HG03378 (cell line): ENCODE measurements around the gene TSPAN7.

Experiments
- ATAC-seq: cut with Tn5 transposase; IDR thresholded peaks from one replicate; pipeline ENCODE4 v1.9.1; 2021; ENCODE audit warnings: mild to moderate bottlenecking, moderate library complexity; ENCODE audit not compliant: unreplicated experiment

Gene TSPAN7

GRCh38 chrX:38561126-38561868, at the start of gene TSPAN7:
TSPAN7 (plus strand) TSS chrX:38561542; CDS start chrX:38561547, 5 bp downstream.
- peak; percentile 60 for ATAC-seq

GRCh38 chrX:38513112-38513742, 48.1 kb upstream of the TSPAN7 start:
- no peak for ATAC-seq

- ATAC-seq: no peak
Observed at GRCh38 chrX:38514016-38514854, 47.1 kb upstream of the TSPAN7 start.

GRCh38 chrX:38515291-38515690, 46.1 kb upstream of the TSPAN7 start:
- no peak for ATAC-seq

- no peak for ATAC-seq
Observed at GRCh38 chrX:38516196-38516774, 45.1 kb upstream of the TSPAN7 start.

GRCh38 chrX:38519651-38520050, 41.7 kb upstream of the TSPAN7 start:
- no peak for ATAC-seq

- no peak for ATAC-seq
Observed at GRCh38 chrX:38538134-38538533, 23.2 kb upstream of the TSPAN7 start.

GRCh38 chrX:38539748-38540147, 21.6 kb upstream of the TSPAN7 start:
- ATAC-seq: no peak

- ATAC-seq: no peak
Observed at GRCh38 chrX:38548508-38548907, 12.8 kb upstream of the TSPAN7 start.

- no peak for ATAC-seq
Observed at GRCh38 chrX:38552721-38553120, 8.6 kb upstream of the TSPAN7 start.

- ATAC-seq: no peak
Observed at GRCh38 chrX:38558686-38559085, 2.7 kb upstream of the TSPAN7 start.

- ATAC-seq: no peak
Observed at GRCh38 chrX:38560776-38561125, 591 bp upstream of the TSPAN7 start.

- ATAC-seq: no peak
Observed at GRCh38 chrX:38561951-38562719, 793 bp downstream of the TSPAN7 start.

GRCh38 chrX:38563030-38563429, 1.7 kb downstream of the TSPAN7 start:
- no peak for ATAC-seq

GRCh38 chrX:38570396-38570795, 9.1 kb downstream of the TSPAN7 start:
- ATAC-seq: no peak

GRCh38 chrX:38571058-38571457, 9.7 kb downstream of the TSPAN7 start:
- ATAC-seq: no peak

GRCh38 chrX:38574858-38575257, 13.5 kb downstream of the TSPAN7 start:
- no peak for ATAC-seq

- ATAC-seq: no peak
Observed at GRCh38 chrX:38575888-38576287, 14.5 kb downstream of the TSPAN7 start.

- ATAC-seq: no peak
Observed at GRCh38 chrX:38577738-38578137, 16.4 kb downstream of the TSPAN7 start.

- ATAC-seq: no peak
Observed at GRCh38 chrX:38578167-38578566, 16.8 kb downstream of the TSPAN7 start.

- ATAC-seq: no peak
Observed at GRCh38 chrX:38583181-38583580, 21.8 kb downstream of the TSPAN7 start.
